SK-N-SH (cell line): ENCODE results near the gene SLC9A7. TPM values are rescaled to one million over a fixed set of nuclear protein-coding genes. Genes with fewer than 3 reads are reported as not detected.

Experiments
- CTCF ChIA-PET: fragments of 300-600, 350-600 bp; formaldehyde crosslinking; extraction: SDS; loops from one replicate; lab custom pipeline; 2021; lab: Yijun Ruan, JAX
- POLR2A ChIA-PET: fragments of 350-600 bp; sonication (Branson Sonifier 250); formaldehyde crosslinking; extraction: SDS; loops from one replicate; lab custom pipeline; 2020; ENCODE audit warnings: antibody characterized with exemption, inconsistent platforms; lab: Yijun Ruan, JAX
- DNase-seq: peaks from one replicate; pipeline ENCODE4 v3.0.0; 2012
- H2AFZ ChIP-seq: fragments of 200-600 bp; sonication (generic); 2 replicates; pipeline ENCODE4 v1.8.1; 2016; ENCODE audit warnings: antibody characterized with exemption, mild to moderate bottlenecking, low read depth
- H3F3A ChIP-seq: fragments of 200-600 bp; sonication (generic); replicated peaks from 2 replicates; pipeline ENCODE3; 2016; ENCODE audit warnings: antibody characterized with exemption, mild to moderate bottlenecking; ENCODE audit not compliant: insufficient read depth
- H3K27ac ChIP-seq, 2 experiments: fragments of 200-500 bp in 1 of 2; fragments of 200-600 bp in 1 of 2; sonication (Bioruptor generic) in 1 of 2; sonication (generic), shearing (Covaris generic) in 1 of 2; 2 replicates each; pipeline versions ENCODE4 v1.5.1 to v1.6.1; 2014 to 2016; ENCODE audit warnings: low read depth in 2 of 2, inconsistent platforms in 1 of 2, low read length in 1 of 2, mild to moderate bottlenecking in 1 of 2, mixed read lengths in 1 of 2
- H3K27me3 ChIP-seq: fragments of 200-600 bp; sonication (generic), shearing (Covaris generic); 2 replicates; pipeline ENCODE4 v1.6.1; 2016; ENCODE audit warnings: mixed run types; ENCODE audit not compliant: insufficient read depth
- H3K36me3 ChIP-seq, 2 experiments: fragments of 200-500 bp in 1 of 2; fragments of 200-600 bp in 1 of 2; sonication (Bioruptor generic) in 1 of 2; sonication (generic) in 1 of 2; replicated peaks in 1 of 2; 2 replicates each; pipeline versions ENCODE3 to v1.5.1; 2014 to 2016; ENCODE audit warnings: low read length in 1 of 2, mild to moderate bottlenecking in 1 of 2; ENCODE audit not compliant: insufficient read depth in 2 of 2, control insufficient read depth in 1 of 2
- H3K4me1 ChIP-seq, 2 experiments: fragments of 200-500 bp in 1 of 2; fragments of 200-600 bp in 1 of 2; sonication (Bioruptor generic) in 1 of 2; sonication (generic), shearing (Covaris generic) in 1 of 2; 2 replicates each; pipeline versions ENCODE4 v1.5.1 to v1.6.1; 2014 to 2016; ENCODE audit warnings: low read depth in 1 of 2, low read length in 1 of 2, mixed run types in 1 of 2; ENCODE audit not compliant: insufficient read depth in 2 of 2, control insufficient read depth in 1 of 2
- H3K4me2 ChIP-seq: fragments of 200-600 bp; sonication (generic), shearing (Covaris generic); 2 replicates; pipeline ENCODE4 v1.6.1; 2017; ENCODE audit warnings: mixed run types
- H3K4me3 ChIP-seq, 2 experiments: fragments of 200-500 bp in 1 of 2; fragments of 200-600 bp in 1 of 2; sonication (Bioruptor generic) in 1 of 2; sonication (generic), shearing (Covaris generic) in 1 of 2; 2 replicates each; pipeline versions ENCODE4 v1.5.1 to v1.8.1; 2014 to 2016; ENCODE audit warnings: low read depth in 2 of 2, inconsistent platforms in 1 of 2, low read length in 1 of 2, mild to moderate bottlenecking in 1 of 2, mixed read lengths in 1 of 2, moderate library complexity in 1 of 2
- H3K79me2 ChIP-seq: fragments of 200-600 bp; sonication (generic); 2 replicates; pipeline ENCODE4 v1.8.1; 2017; ENCODE audit warnings: mild to moderate bottlenecking; ENCODE audit not compliant: insufficient read depth
- H3K9ac ChIP-seq: fragments of 200-600 bp; sonication (generic); 2 replicates; pipeline ENCODE4 v1.6.1; 2017; ENCODE audit warnings: mixed run types
- H3K9me2 ChIP-seq: fragments of 200-600 bp; sonication (generic); 2 replicates; pipeline ENCODE4 v1.6.1; 2017; ENCODE audit warnings: mixed run types
- H3K9me3 ChIP-seq: fragments of 200-600 bp; sonication (generic); 2 replicates; pipeline ENCODE4 v1.6.1; 2017; ENCODE audit warnings: mixed run types, mild to moderate bottlenecking, moderate library complexity
- H4K20me1 ChIP-seq: fragments of 200-600 bp; sonication (generic); 2 replicates; pipeline ENCODE4 v1.6.1; 2017; ENCODE audit warnings: mild to moderate bottlenecking, mixed run types; ENCODE audit not compliant: insufficient read depth
- EZH2phosphoT487 ChIP-seq: fragments of 200-600 bp; sonication (generic); IDR thresholded peaks from 2 replicates; pipeline ENCODE4 v1.6.1; 2017; ENCODE audit warnings: low read depth, mixed run types, mild to moderate bottlenecking, antibody characterized with exemption, moderate library complexity, borderline replicate concordance
- FOSL2 ChIP-seq: IDR thresholded peaks from 2 replicates; pipeline ENCODE4 v1.4.0; 2012; ENCODE audit warnings: low read depth, mild to moderate bottlenecking, moderate library complexity, borderline replicate concordance
- FOXJ3 ChIP-seq: sonication (generic); formaldehyde crosslinking; IDR thresholded peaks from 2 replicates; pipeline ENCODE4 v1.5.1; 2020; ENCODE audit warnings: mild to moderate bottlenecking, missing genetic modification reagents
- FOXM1 ChIP-seq: IDR thresholded peaks from 2 replicates; pipeline ENCODE4 v1.4.0; 2012; ENCODE audit warnings: low read depth, mild to moderate bottlenecking
- GABPA ChIP-seq: IDR thresholded peaks from 2 replicates; pipeline ENCODE4 v1.4.0; 2012; ENCODE audit warnings: low read depth, mild to moderate bottlenecking
- IRF3 ChIP-seq: fragments of 150-350 bp; IDR thresholded peaks from 2 replicates; pipeline ENCODE4 v1.6.1; 2016; ENCODE audit warnings: mild to moderate bottlenecking, low read depth, low read length
- MAX ChIP-seq: IDR thresholded peaks from 2 replicates; pipeline ENCODE4 v1.4.0; 2012; ENCODE audit warnings: low read depth
- RCOR1 ChIP-seq: fragments of 150-350 bp; IDR thresholded peaks from 2 replicates; pipeline ENCODE4 v1.6.1; 2017; ENCODE audit warnings: antibody characterized with exemption, low read length
- RFX5 ChIP-seq: IDR thresholded peaks from 2 replicates; pipeline ENCODE4 v1.6.1; 2012; ENCODE audit warnings: mild to moderate bottlenecking, improper control_type of control experiment, low read length
- RXRA ChIP-seq: IDR thresholded peaks from 2 replicates; pipeline ENCODE4 v1.4.0; 2012; ENCODE audit warnings: low read depth, mild to moderate bottlenecking, borderline replicate concordance
- TCF12 ChIP-seq: IDR thresholded peaks from 2 replicates; pipeline ENCODE4 v1.4.0; 2012
- USF1 ChIP-seq: IDR thresholded peaks from 2 replicates; pipeline ENCODE4 v1.4.0; 2012; ENCODE audit warnings: low read depth, borderline replicate concordance
- YY1 ChIP-seq: IDR thresholded peaks from 2 replicates; pipeline ENCODE4 v1.4.0; 2012; ENCODE audit warnings: low read depth, mild to moderate bottlenecking
- WGBS: methylation state at CpG from one replicate; pipeline ENCODE4 v1.1.6; 2017; ENCODE audit warnings: low lambda C conversion rate; 5-methylcytosine and 5-hydroxymethylcytosine counted together
- polyA plus RNA-seq, 3 experiments: library from polyadenylated mRNA; depleted of rRNA; stranded (reverse); fragments of >200 nt; gene quantifications; 2 replicates each; pipeline ENCODE4 v1.2.3, GENCODE V29; 2012
- TF ChIP-seq, protein P1 (sequence below): IDR thresholded peaks from 2 replicates; pipeline ENCODE4 v1.4.0; 2012; ENCODE audit warnings: low read depth, borderline replicate concordance

SLC9A7 gene
- polyA plus RNA-seq, 1 of the 3 experiments (the other 2 are of a cell fraction), result 10.5 TPM

GRCh38 chrX:46571423-46572339 lies 187.2 kb downstream of the SLC9A7 start:
- Histone ChIP-seq H4K20me1 (no peaks in the 10 kb centered on the region), H3K27me3 (peaks cover 8% of the 10 kb centered on the region), H2AFZ (no peak overlapping the region), H3F3A (peaks cover 1% of the 10 kb centered on the region), H3K27ac (no peak overlapping the region), H3K79me2 (no peaks in the 10 kb centered on the region; the same call in 1 of the 2 replicates), H3K9me2 (no peaks in the 10 kb centered on the region)
- ChIA-PET CTCF (interaction anchor here (0.8 to 1.6 kb wide), 3 partner anchors 12 to 26 kb away, joined by 3 to 4 read pairs (median 4); no protein-coding TSS in a partner anchor), POLR2A (no interaction called here)
- WGBS, result 54% methylated on average over 10 of the region's 10 CpGs
- DNase-seq, result no peak
- TF ChIP-seq TCF12, result no peak
- no peak for TF ChIP-seq FOXM1
- no peak for TF ChIP-seq FOSL2
- TF ChIP-seq, protein P1, sequence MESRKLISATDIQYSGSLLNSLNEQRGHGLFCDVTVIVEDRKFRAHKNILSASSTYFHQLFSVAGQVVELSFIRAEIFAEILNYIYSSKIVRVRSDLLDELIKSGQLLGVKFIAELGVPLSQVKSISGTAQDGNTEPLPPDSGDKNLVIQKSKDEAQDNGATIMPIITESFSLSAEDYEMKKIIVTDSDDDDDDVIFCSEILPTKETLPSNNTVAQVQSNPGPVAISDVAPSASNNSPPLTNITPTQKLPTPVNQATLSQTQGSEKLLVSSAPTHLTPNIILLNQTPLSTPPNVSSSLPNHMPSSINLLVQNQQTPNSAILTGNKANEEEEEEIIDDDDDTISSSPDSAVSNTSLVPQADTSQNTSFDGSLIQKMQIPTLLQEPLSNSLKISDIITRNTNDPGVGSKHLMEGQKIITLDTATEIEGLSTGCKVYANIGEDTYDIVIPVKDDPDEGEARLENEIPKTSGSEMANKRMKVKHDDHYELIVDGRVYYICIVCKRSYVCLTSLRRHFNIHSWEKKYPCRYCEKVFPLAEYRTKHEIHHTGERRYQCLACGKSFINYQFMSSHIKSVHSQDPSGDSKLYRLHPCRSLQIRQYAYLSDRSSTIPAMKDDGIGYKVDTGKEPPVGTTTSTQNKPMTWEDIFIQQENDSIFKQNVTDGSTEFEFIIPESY, result no peak
- TF ChIP-seq RCOR1, result no peak
- no peak for TF ChIP-seq YY1
- no peak for TF ChIP-seq IRF3
- TF ChIP-seq, all 33 proteins: peak for 0
- Histone ChIP-seq H3K9me3 (no peaks in the 10 kb centered on the region), H3K4me2 (no peak overlapping the region), H3K4me3 (no peak overlapping the region), H3K4me1 (peaks cover 0 to 5% of the 10 kb centered on the region in 2 experiments; a peak in 1 of 4 replicates), H3K9ac (no peak overlapping the region), H3K36me3 (no peaks in the 10 kb centered on the region)

- TF ChIP-seq USF1, result no peak
- no peak for TF ChIP-seq RXRA
- no peak for TF ChIP-seq FOXM1
- TF ChIP-seq MAX, result no peak
- TF ChIP-seq GABPA, result no peak
- TF ChIP-seq TCF12, result no peak
- no peak for TF ChIP-seq RFX5
- TF ChIP-seq FOXJ3 (CRISPR knock-in tag), result no peak
- TF ChIP-seq EZH2phosphoT487, result no peak
- H3K27me3 ChIP-seq, result peaks cover 10% of the 10 kb centered on the region
- CTCF ChIA-PET, result no interaction called here
Observed at GRCh38 chrX:46569621-46570020, 189.3 kb downstream of the SLC9A7 start.

More at GRCh38 chrX:46569621-46570020, 189.3 kb downstream of the SLC9A7 start:
- no peak for DNase-seq
- Histone ChIP-seq H2AFZ (no peak overlapping the region), H3K9ac (no peak overlapping the region), H3K4me1 (peaks cover 0 to 5% of the 10 kb centered on the region in 2 experiments; a peak in 1 of 4 replicates), H3F3A (no peaks in the 10 kb centered on the region), H3K36me3 (no peaks in the 10 kb centered on the region), H3K4me3 (no peak overlapping the region), H4K20me1 (no peaks in the 10 kb centered on the region), H3K27ac (no peak overlapping the region), H3K4me2 (no peak overlapping the region), H3K9me2 (no peaks in the 10 kb centered on the region), H3K79me2 (no peaks in the 10 kb centered on the region), H3K9me3 (no peaks in the 10 kb centered on the region)
- POLR2A ChIA-PET, result no interaction called here
